ENCODE results near the gene RAD51C.

DNA sequence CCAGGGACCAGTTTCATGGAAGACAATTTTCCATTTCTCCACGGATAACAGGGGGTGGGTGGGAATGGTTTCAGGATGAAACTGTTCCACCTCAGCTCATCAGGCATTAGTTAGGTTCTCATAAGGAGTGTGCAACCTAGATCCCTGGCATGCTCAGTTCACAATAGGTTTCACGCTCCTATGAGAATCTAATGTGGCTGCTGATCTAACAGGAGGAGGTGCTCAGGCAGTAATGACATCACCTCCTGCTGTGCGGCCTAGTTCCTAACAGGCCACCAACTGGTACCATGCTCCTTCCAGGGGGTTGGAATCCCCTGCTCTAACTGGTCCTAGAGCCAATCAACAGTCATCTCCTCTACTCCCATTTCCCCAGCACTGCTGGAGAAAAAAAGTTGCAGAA is 20.4 kb upstream of the RAD51C start:
- TF ChIP-seq, protein P1, sequence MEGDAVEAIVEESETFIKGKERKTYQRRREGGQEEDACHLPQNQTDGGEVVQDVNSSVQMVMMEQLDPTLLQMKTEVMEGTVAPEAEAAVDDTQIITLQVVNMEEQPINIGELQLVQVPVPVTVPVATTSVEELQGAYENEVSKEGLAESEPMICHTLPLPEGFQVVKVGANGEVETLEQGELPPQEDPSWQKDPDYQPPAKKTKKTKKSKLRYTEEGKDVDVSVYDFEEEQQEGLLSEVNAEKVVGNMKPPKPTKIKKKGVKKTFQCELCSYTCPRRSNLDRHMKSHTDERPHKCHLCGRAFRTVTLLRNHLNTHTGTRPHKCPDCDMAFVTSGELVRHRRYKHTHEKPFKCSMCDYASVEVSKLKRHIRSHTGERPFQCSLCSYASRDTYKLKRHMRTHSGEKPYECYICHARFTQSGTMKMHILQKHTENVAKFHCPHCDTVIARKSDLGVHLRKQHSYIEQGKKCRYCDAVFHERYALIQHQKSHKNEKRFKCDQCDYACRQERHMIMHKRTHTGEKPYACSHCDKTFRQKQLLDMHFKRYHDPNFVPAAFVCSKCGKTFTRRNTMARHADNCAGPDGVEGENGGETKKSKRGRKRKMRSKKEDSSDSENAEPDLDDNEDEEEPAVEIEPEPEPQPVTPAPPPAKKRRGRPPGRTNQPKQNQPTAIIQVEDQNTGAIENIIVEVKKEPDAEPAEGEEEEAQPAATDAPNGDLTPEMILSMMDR (optimal IDR thresholded peaks at IDR 0.05 in 1 of 3, IDR thresholded peaks at IDR 0.05 in 1 of 3, conservative IDR thresholded peaks at IDR 0.05 in 1 of 3; ENCODE audit: extremely low read depth in 1 of 3, insufficient read depth in 2 of 3, low read length in 3 of 3), result no peak
- no peak for TF ChIP-seq EZH2 (IDR thresholded peaks at IDR 0.05; ENCODE audit: low read length)
